Measurements from ENCODE around the gene LTA4H.

LTA4H gene

GRCh38 chr12:96061864-96062453 is 26.6 kb upstream of the LTA4H start:
- no peak overlapping the region for H3K4me3 Mint-ChIP-seq
- no peak overlapping the region for H3K27ac Mint-ChIP-seq
- H3K27me3 Mint-ChIP-seq (ENCODE audit: low read depth): peaks cover 9% of the 10 kb centered on the region
- H3K4me1 Mint-ChIP-seq: no peaks in the 10 kb centered on the region
- TF ChIP-seq, protein P1, sequence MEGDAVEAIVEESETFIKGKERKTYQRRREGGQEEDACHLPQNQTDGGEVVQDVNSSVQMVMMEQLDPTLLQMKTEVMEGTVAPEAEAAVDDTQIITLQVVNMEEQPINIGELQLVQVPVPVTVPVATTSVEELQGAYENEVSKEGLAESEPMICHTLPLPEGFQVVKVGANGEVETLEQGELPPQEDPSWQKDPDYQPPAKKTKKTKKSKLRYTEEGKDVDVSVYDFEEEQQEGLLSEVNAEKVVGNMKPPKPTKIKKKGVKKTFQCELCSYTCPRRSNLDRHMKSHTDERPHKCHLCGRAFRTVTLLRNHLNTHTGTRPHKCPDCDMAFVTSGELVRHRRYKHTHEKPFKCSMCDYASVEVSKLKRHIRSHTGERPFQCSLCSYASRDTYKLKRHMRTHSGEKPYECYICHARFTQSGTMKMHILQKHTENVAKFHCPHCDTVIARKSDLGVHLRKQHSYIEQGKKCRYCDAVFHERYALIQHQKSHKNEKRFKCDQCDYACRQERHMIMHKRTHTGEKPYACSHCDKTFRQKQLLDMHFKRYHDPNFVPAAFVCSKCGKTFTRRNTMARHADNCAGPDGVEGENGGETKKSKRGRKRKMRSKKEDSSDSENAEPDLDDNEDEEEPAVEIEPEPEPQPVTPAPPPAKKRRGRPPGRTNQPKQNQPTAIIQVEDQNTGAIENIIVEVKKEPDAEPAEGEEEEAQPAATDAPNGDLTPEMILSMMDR (IDR thresholded peaks at IDR 0.05; ENCODE audit: unreplicated experiment in 3 of 3): peak; percentile 73 to 85 (median 77)
- no peaks in the 10 kb centered on the region for H3K36me3 Mint-ChIP-seq (ENCODE audit: low read depth)
- no peaks in the 10 kb centered on the region for H3K9me3 Mint-ChIP-seq

- Mint-ChIP-seq H3K4me1 (no peaks in the 10 kb centered on the region), H3K4me3 (no peak overlapping the region), H3K9me3 (no peaks in the 10 kb centered on the region), H3K27ac (no peak overlapping the region), H3K27me3 (ENCODE audit: low read depth) (peaks cover 9% of the 10 kb centered on the region), H3K36me3 (ENCODE audit: low read depth) (no peaks in the 10 kb centered on the region)
- TF ChIP-seq, protein P1 (IDR thresholded peaks at IDR 0.05; ENCODE audit: unreplicated experiment in 3 of 3): no peak
Measured at GRCh38 chr12:96061323-96061722, 25.9 kb upstream of the LTA4H start.

- Mint-ChIP-seq H3K4me1 (no peaks in the 10 kb centered on the region), H3K9me3 (no peaks in the 10 kb centered on the region), H3K4me3 (no peak overlapping the region), H3K27ac (no peak overlapping the region), H3K36me3 (ENCODE audit: low read depth) (no peaks in the 10 kb centered on the region), H3K27me3 (ENCODE audit: low read depth) (peaks cover 9% of the 10 kb centered on the region)
- TF ChIP-seq, protein P1 (IDR thresholded peaks at IDR 0.05; ENCODE audit: unreplicated experiment in 3 of 3): no peak
Measured at GRCh38 chr12:96060041-96060440, 24.7 kb upstream of the LTA4H start.

DNA sequence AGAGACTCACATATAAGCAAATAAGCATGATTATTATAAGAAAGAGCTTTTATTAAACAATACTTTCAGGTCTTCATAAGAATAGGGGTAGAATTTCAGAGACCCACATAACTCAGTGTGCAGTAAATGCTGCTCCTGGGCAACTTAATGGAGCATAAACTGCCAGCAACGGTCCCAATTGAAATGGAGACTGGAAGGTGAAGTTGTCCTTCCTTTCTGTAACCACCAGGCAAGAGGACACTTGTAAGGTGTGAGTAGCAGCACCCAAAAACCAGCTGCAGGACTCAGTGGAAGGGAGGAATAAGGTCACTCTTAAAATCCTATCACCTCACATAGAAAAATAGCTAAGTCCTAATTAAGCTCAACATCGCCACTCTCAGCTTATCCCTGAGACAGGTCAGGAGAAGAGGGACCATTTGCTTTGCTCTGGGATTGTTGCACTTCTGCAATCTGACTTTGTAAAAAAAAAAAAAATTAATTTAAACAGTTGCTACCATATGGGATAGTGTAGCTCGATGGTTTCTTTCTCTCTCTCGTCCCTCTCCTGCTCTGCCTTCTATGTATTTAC is 22.7 kb upstream of the LTA4H start:
- H3K36me3 Mint-ChIP-seq (ENCODE audit: low read depth): no peaks in the 10 kb centered on the region
- H3K9me3 Mint-ChIP-seq: peaks cover 2% of the 10 kb centered on the region
- H3K4me3 Mint-ChIP-seq: no peak overlapping the region
- TF ChIP-seq, protein P1 (IDR thresholded peaks at IDR 0.05; ENCODE audit: unreplicated experiment in 3 of 3): no peak
- H3K4me1 Mint-ChIP-seq: no peaks in the 10 kb centered on the region
- no peak overlapping the region for H3K27ac Mint-ChIP-seq
- no peaks in the 10 kb centered on the region for H3K27me3 Mint-ChIP-seq (ENCODE audit: low read depth)

DNA sequence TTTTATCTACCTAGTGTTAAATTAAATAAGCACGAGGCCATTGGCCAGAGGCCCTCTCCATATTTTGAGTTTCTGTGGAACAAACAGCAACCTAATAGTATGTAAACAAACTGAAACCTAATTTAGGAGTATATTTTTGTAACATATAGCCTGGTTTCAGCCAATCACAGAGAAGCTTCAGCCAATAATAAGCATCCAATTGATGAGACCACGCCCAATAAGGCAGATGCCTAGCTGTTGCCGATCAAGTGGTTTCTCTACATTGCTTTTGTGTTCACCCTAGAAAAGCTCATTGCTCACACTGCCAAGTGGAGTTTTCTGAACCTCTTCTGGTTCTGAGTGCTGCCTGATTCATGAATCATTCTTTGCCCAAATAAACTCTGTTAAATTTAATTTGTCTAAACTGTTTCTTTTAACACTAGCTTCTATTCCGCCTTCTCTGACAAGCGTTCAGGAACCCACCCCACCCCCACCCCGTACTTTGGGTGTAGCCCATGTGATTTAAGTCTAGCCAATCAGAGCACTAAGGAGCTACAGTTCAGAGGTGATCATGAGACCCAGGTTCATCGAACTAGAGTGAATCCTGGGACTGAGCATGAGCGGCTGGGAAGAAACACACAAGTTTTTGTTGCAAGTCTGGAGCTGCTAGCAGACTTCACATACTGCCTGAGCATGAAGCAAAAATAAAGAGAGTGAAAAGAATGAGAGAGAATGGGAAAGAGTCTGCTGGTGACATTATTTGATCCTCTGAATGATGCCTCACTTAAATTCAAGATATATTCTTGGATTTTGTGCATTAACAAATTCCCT is 21.5 kb upstream of the LTA4H start:
- Mint-ChIP-seq H3K27me3 (ENCODE audit: low read depth) (no peaks in the 10 kb centered on the region), H3K4me1 (no peaks in the 10 kb centered on the region), H3K36me3 (ENCODE audit: low read depth) (no peaks in the 10 kb centered on the region), H3K9me3 (peaks cover 2% of the 10 kb centered on the region), H3K27ac (no peak overlapping the region), H3K4me3 (no peak overlapping the region)
- TF ChIP-seq, protein P1 (IDR thresholded peaks at IDR 0.05; ENCODE audit: unreplicated experiment in 3 of 3): no peak

Measured in nephron (organoid).